TTC549 (cell line): ENCODE measurements around the gene ARHGAP15.
A peak's percentile ranks its signal among the peaks of the same experiment; 100 is the strongest.

ENCODE experiments used
- FAIRE-seq: peaks from 2 replicates; lab custom pipeline; 2012; peaks lifted over from hg19 to GRCh38; lab: Jason Lieb, UNC

Gene ARHGAP15

DNA sequence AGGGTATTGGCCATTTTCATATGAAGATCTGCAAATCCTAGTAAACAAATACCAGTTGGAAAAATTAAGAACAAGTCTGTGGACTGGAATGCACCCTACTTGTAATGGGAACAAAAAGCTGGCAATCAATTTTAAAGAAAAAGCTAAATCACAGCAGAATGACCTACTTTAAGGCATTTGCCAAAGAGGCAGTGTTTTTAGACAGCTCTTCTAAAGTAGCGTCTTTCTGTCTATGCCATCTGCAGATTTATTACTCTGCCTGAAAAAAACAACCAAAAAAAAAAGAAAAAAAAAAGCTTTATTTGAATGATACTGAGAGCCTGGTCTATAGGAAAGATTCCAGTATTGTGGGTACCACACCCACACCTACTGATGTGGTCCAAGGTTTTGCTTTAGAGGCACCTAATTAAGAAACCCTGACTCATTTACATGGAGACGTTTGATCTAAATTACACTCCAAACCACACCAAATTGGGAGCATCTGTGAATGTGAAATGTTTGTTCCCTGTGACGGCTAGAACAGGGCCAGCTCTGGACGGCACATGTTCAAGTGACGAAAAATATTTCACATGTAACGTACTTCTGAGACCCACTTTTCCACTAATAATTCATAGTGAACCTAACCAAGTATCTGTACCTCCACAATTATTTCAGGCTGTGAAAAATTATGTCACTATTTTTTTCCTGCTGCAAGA is 597.1 kb downstream of the ARHGAP15 start:
- FAIRE-seq, result no peak

DNA sequence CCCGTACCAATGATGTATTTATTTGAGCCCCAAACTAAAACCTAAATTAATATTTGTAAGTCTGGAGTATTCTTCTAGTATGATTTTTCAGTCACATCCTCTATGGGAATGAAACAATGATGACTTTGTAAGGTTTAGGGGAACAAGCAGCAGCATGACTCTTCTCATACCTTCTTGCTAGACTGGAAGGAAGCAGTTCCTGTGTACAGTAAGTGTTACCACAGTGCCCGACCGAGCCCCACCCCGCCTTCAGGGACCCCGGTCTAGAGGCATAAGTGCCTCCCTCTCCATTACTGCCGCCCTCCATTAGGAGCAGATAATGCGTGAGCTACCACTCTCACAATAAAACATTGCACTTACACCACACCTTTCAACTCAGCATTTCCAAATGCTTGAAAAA is 599.3 kb downstream of the ARHGAP15 start:
- no peak for FAIRE-seq

DNA sequence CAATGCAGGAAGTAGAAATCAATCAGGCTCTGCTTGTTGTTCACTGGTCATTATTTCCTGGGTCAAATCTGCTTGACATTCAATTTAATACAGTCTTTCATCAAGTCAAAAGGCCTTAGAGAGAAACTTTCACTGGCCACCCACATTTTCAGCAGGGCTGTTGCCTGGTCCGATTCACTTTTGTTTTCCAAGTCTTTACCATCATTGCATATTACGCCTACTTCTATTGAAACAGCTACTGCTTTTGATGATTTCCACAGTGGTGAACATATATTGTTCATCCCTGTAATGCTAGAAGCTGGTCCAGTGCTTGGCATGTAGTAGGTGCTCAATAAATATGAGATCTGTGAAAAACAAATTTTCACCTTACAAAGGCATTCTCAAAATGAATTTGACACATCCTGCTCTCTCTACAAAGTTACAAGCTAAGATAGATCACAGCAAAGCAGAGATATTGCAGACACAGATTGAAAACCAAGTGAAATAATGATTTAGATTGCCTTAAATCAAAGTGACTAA is 600.1 kb downstream of the ARHGAP15 start:
- no peak for FAIRE-seq

DNA sequence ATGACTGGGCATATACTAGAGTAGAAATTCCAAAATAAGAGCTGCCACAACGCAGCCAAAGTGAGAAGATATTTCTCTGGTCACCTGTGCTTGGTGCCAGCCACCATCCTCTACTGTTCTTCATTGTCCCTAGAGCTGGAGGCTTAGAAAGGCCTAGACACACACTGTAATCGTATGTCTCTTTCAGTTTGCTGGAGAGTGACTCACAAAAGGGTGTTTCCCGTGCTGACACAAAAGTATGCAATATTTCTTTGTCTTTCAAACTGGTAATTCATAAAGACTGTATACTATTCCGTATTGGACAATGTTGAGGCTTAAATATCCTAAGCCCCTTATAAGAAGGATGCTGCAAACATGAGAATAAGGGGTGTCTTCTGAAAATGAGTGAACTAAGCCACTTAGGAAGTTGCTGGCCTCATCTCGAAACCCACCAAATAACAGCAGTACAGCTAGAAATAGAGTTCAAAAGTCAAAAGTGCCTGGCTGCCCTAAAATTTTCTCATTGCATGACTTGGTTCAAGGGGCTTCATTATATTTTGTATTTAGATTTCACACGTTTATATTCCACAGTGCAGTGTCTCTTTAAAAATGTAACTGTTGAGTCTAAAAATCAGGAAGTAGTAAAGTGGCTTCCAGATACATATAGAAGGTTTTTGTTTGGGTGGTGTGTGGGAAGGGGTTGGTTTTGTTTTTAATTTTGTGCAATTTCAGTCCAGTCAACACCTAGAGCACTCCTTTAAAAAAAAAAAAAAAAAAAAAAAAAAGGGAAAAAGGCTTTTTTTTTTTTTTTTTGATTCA is 601.1 kb downstream of the ARHGAP15 start:
- FAIRE-seq, result no peak

DNA sequence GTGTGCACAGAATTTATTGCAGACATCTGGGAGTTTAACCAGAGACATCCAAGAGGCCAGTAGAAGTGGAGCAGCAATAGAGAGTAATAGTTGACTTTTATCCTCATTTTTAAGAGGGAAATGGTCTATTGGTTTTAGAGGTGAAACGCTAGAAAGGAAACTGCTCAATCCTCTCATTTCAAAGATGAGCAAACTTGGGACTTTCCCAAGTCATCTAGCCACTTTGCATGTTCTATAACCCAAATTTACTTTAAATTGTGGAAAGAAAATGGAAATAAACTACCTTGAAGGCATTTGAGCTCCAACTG is 601.7 kb downstream of the ARHGAP15 start:
- no peak for FAIRE-seq

DNA sequence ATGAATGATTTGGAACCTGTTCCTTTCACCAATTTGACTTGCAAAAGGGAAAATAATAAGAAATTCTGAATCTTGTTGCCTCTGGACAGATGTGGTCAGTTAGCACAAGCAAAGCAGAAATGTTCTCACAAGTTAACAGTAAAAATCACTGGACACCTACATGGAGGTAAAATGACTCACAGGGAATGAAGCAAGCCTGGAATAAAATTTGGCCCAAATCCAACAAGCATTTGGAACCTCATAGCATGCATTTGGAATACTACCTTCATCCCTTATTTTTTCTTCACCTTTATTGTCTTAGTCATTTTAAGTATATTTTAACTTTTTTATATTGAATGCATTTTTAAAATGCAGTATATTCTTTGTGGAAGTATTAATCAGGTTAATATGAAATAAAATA is 602.9 kb downstream of the ARHGAP15 start:
- no peak for FAIRE-seq

DNA sequence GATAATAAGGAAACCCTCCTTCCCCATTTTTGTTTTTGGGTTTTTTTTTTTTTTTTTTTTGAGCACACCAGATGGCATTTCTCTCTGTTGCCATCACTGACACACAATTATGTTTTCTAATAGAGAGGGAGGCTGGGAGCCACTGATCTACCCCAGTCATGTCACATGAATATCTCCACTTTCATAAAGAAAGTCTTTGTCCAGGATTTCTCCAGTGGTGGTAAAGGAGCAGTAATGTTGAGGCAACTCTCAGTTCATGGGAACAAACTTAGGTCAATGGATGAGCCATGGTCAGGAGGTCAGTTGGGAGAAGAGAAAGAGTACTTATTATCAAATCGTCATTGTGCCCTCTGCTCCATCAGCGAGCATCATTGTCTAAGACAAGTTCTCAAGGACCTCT is 603.7 kb downstream of the ARHGAP15 start:
- no peak for FAIRE-seq

DNA sequence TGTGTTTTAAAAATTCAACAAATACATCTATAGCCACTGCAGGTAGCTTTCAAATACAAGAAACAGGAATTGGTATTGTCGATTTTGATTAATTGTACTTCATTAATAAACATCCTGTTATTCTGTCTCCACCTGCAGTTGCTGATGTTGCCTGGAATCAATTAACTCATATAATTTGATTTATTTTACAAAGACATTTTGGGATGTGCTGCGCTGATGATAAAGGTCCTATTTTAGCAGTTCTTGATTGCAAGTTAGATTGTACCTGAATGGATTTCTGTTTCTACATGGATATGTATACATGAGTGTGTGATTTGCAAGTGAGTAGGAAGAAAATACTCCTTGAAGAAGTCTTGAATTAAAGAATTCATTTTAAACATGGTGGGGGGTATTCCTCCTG is 605.3 kb downstream of the ARHGAP15 start:
- FAIRE-seq, result no peak

DNA sequence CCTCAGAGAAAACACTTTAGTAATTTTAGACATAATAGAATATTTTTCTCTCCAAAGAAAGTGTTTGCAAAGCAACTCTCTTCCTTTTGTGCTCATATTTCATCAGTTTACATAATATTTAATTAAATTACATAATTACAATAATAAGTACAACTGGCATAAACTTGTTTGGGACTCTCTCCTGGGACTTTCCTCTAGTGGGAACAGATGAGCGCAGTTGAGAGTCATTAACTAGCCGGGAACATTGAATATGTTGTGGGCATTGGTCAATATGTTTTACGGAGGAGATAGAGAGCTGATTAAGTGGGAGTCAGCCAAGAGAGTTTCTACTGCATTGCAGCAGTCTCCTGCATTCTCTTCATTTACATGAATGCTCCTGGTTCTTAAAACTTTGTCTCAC is 607.7 kb downstream of the ARHGAP15 start:
- FAIRE-seq, result no peak

DNA sequence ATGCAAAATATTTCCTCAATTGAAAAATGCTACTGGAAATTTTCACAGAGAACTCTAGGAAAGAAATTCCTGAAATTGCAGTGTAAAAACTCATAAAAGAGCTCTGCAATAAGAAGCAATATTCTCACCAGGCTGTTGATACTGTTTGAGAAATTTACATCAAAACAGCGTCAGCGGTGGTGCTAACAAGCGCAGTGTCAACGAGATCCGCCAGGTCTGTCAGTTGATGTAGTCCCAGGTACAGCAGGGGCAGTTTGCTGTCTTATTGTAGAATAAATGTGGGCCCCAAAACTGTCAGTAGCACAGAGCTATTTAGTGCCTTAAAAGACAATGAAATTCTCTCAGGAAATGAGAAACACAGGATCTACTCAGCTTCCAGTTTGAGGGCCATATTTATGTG is 611.2 kb downstream of the ARHGAP15 start:
- FAIRE-seq, result no peak

DNA sequence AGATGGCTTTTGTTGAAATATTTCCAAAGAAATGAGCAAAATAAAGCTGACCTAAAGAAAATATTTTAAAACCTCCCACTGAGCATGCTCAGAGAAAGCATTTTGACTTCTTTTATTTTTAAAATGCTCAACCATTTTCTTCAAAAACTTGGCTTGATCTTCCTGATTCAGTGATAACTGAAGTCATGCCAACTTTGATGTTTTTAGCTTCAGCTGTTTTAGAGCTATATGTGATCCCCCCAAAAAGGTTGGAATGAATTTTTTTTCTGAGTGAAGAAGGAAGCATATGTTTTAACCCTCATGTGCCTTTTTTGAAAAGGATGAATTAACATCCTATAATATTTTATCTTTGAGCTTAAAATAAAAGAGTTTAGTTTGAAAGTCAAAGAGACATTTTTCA is 612.0 kb downstream of the ARHGAP15 start:
- FAIRE-seq, result no peak

DNA sequence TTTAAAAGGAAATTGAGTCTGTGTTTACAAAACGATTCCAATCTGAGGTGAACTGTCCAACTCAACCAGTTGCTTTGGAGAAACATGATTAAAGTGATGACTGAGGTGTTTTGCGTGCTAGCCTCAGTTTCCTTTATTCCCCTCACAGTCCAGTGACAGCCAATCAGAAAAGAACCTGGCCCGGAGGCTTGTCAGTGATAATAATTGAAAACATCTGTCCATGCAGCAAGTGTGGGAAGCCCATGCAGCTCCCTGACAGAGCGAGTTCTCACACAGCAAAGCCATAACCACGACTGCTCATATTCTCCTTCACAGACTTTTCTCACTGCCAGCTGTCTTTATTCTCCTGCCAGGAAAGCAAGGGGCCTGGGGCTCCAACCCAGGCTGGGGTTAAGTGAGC is 613.4 kb downstream of the ARHGAP15 start:
- FAIRE-seq, result no peak

DNA sequence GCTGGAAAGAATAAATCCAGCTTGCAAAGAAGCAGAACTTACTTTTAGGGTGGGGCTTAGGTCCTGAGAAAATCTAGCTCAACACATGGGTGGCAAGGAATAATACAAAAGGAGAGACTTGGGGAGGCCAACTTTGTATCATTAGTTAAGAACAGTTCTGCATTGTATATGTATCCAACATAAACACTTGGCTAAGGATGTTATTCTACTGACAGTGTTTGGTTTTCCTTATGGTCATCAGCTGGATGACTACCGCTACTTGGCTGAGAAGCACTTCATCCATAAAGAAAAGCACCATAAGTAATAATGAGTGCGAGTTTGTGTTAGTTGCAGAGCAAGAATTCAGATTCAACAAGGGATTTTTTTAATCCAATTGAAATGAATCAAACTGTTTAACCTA is 614.9 kb downstream of the ARHGAP15 start:
- no peak for FAIRE-seq

DNA sequence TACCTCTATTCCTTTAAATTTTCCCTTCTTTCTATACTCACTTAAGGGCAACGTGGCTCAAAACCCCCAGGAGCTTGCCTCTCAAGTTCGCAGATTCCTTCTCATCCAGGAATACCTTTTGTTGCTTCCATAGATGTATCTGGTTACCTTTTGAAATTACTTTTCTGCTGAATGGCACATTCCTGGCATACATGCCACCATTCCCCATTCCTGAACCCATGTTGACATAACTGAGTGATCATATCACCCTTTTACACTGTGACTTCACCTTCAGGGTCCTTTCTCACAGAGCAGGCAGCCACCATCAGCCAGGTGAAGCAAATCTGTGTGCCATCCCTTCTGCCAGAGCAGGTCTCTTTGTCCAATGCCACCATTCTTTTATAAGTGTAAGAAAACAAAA is 615.8 kb downstream of the ARHGAP15 start:
- no peak for FAIRE-seq

DNA sequence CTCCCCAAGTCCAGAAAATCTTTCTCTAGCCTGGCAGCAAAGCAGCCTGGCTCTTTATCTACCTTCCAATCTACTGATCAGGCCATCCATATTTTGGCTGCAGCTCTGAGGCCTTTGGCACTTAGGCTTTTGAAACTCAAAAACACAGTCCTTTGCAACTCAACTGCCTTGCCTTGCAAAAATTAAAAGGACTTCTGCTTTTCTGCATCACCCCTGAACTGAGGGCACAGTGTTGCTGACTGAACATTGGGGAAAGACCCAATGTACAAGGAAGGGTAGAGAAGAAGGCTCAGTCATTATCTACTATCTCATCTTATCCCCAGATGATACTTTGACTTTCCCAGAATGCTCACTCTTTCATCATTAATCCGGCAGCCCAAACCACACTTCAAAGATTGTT is 625.5 kb downstream of the ARHGAP15 start:
- FAIRE-seq, result no peak

DNA sequence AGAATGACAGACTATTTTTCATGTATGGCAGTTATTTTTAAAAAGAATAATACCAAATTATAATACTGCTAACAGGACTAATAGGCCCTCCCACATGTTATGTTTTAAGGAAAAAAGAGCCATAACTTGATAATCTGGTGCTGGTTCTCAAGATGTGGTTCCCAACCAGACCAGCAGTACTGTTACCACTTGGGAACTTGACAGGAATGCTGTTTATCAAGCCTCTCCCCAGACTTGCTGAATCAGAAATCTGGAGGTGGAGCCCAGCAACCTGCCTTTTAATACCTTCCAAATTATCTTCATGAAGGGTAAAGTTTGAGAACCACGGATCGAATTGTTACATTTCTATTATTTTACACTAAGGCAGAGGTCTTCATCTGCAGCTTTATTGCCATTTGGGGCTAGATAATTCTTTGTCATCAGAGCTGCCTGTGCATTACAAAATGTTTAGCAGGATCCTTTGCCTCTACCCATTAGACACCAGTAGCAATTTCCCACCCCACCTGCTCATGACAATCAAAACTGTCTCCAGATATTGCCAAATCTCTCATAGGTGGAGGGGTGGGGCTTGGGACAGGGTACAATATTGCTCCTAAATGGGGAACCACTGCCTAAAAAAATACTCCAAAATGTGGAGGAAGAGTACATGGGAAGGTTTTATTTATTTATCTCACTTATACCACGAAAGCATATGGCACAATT is 629.6 kb downstream of the ARHGAP15 start:
- no peak for FAIRE-seq

DNA sequence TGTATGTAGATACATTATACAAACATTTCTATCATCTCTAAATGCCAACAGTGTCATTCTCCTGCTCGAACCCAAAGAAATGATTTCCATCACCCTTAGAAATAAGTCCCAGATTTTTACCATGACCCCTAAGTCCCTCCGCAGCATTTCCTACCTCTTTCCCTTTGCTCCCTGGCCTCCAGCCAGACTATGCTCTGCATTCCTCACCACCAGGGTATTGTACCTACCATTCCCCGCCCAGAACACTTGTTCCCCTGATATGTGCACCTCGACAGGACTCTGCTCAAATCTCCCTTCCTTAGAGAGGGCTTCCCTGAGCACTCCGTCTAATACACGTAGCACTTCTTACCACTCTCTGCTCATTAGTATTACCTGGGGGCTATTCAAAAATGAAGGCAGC is 630.2 kb downstream of the ARHGAP15 start:
- no peak for FAIRE-seq

DNA sequence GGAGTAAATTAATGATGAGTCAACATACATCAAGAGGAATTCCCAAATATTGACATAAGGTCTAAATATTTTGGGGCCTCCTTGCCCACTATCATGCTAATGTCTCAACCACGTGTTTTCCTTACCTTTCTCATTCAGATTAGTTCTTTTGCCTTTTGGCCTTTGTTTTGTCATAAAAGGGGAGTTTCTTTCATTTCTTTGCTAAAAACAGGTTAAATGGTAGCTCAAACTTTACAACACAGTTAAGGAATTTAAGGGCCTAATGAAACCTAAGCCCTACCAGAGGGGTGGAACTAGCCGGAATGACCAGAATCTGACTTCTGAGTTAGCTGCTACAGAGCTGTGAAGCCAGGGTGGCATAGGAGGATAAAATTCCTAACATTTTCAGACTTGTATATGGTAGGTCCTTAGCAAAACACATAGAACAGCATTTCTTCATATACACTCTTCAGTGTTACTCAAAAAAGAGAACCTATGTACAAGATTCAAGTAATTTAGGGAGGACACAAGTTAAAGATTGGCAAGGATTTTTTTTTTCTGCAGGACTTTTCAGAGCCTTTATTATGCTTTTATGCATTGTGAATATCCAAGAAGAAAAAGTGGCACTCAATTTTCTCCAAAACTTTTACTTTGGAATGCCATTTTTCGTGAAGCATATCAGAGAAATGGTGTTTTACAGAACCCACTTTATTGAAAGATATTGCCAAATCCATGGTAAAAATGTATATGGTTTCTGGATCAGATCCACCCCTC is 633.1 kb downstream of the ARHGAP15 start:
- no peak for FAIRE-seq

DNA sequence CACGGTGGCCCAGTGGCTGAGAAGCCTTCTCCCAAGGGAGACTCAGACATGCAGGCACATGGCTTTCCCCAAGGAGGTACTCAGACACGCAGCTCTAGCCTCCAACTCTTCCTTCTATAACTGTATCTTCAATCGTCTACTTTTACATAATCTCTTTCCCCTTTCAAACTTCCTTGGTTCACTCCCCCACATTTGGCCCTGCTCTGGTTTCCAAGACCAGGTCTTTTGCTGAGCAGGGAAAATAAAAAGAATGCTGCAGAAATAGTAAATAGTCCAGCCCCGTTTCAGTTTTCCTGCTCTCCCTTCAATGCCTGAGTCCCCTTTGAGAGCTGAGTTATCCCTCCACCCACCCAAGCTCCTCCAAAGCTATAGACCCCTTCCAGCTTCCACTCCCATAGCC is 635.0 kb downstream of the ARHGAP15 start:
- FAIRE-seq, result no peak

DNA sequence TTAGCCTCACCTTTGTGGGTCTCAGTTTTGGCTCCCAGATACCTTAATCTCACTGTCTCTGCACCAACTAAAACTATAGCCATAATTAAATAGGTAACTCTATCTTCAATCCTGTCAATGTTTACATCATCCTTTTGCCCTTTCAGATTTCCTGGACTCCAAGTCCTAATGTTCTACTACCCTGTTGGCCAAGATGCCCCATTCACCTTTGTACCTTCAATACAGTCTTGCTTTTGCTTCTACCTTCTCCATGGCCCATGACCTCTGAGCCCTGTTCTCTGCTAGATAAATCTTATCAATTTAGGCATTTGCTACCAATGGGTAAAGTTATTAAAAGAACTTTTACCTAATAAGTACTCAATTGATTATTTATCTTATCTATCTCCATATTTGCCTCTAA is 635.5 kb downstream of the ARHGAP15 start:
- no peak for FAIRE-seq

DNA sequence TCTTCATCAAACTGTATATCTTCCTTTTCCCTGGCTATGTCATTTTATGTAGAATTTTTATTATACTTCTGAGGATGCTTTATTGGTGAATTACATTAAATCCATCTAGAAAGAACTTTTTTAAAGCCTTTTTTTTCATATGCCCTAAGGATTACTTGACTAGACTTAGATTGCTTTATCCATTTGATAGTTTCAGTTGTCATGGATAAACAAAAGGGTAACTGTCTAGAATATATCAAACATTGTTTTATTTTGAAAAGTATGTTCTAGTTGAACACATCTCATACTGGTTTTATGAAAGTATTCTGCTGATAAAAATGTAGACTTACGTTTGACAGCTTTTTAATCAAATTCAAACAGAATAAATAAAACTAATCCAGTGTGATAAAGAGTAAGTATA is 639.8 kb downstream of the ARHGAP15 start:
- FAIRE-seq, result peak; percentile 39

DNA sequence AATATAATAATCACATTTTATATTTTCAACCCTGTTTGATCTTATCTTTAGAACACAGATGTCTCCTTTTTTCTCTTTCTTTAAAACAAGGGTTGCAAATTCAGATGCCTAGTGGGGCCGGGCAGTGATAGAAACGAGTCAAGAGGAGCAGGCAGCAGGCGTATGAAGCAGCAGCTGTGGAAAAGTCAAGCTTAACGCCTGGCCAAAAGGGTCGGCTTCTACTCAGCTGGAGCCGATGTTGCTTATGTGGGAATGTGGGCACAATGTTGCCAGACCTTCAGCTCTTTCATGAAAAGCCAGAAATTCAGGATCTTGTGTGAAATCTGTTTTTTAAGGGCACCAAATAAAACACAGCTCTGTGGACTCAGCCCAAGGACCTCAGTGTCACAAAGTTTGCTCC is 642.7 kb downstream of the ARHGAP15 start:
- FAIRE-seq, result no peak
